ENCODE measurements around the gene MMP24OS. TPM values are rescaled to one million over a fixed set of nuclear protein-coding genes. Genes with fewer than 3 reads are reported as not detected.

Gene MMP24OS
- total RNA-seq, 2 donors from 2014 or later, result 35.4 to 65.8 TPM

- Histone ChIP-seq H3K27ac (peak overlapping the region; percentile 48 to 55), H3K27me3 (replicated peaks; ENCODE audit: insufficient read depth) (no peaks in the 10 kb centered on the region), H3K4me1 (replicated peaks) (peaks cover 13% of the 10 kb centered on the region), H3K4me3 (no peak overlapping the region), H3K9me3 (no peaks in the 10 kb centered on the region), H3K36me3 (peaks cover 0 to 5% of the 10 kb centered on the region in 2 donors)
- no peak for TF ChIP-seq POLR2A (IDR thresholded peaks at IDR 0.05)
- TF ChIP-seq CTCF (IDR thresholded peaks at IDR 0.05), result peak; percentile 17 to 52 (median 40)
- no peak for TF ChIP-seq POLR2AphosphoS5 (IDR thresholded peaks at IDR 0.05)
- DNase-seq (ENCODE audit: low spot score), result no peak
- intact Hi-C loops (cut with DNase I), result no loop called here
- 44% methylated on average over 4 of the region's 4 CpGs for WGBS
These were observed 29.1 kb upstream of the MMP24OS start for GRCh38 chr20:35306931-35307517.

- Histone ChIP-seq H3K4me3 (no peak overlapping the region), H3K4me1 (replicated peaks) (peaks cover 13% of the 10 kb centered on the region), H3K27ac (peak overlapping the region; percentile 48 to 55), H3K9me3 (no peaks in the 10 kb centered on the region), H3K36me3 (peaks cover 0 to 5% of the 10 kb centered on the region in 2 donors), H3K27me3 (replicated peaks; ENCODE audit: insufficient read depth) (no peaks in the 10 kb centered on the region)
- DNase-seq (ENCODE audit: low spot score), result no peak
- TF ChIP-seq CTCF (IDR thresholded peaks at IDR 0.05) (no peak), POLR2AphosphoS5 (IDR thresholded peaks at IDR 0.05) (peak; percentile 14), POLR2A (IDR thresholded peaks at IDR 0.05) (peak; percentile 21)
- intact Hi-C loops (cut with DNase I), result loop anchor here (2.0 kb wide), 1 partner anchor 133 kb away; the partner anchor contains the start of gene GDF5
- 86% methylated on average over 12 of the region's 12 CpGs for WGBS
These were observed 28.0 kb upstream of the MMP24OS start for GRCh38 chr20:35305682-35306556.

GRCh38 chr20:35304956-35305355 is 27.0 kb upstream of the MMP24OS start:
- H3K4me3 ChIP-seq, result no peak overlapping the region
- H3K4me1 ChIP-seq (replicated peaks), result peaks cover 13% of the 10 kb centered on the region
- H3K36me3 ChIP-seq, result peaks cover 0 to 5% of the 10 kb centered on the region in 2 donors
- intact Hi-C loops (cut with DNase I), result loop anchor here (2.0 kb wide), 1 partner anchor 134 kb away; the partner anchor contains the start of gene GDF5
- TF ChIP-seq POLR2AphosphoS5 (IDR thresholded peaks at IDR 0.05), result no peak
- no peak for TF ChIP-seq POLR2A (IDR thresholded peaks at IDR 0.05)
- no peak for TF ChIP-seq CTCF (IDR thresholded peaks at IDR 0.05)
- no peak overlapping the region for H3K27ac ChIP-seq
- 87% methylated on average over 6 of the region's 6 CpGs for WGBS
- DNase-seq (ENCODE audit: low spot score), result no peak
- no peaks in the 10 kb centered on the region for H3K9me3 ChIP-seq
- no peaks in the 10 kb centered on the region for H3K27me3 ChIP-seq (replicated peaks; ENCODE audit: insufficient read depth)

- intact Hi-C loops (cut with DNase I), result loop anchor here (2.0 kb wide), 1 partner anchor 135 kb away; the partner anchor contains the start of gene GDF5
- Histone ChIP-seq H3K4me1 (replicated peaks) (peaks cover 13% of the 10 kb centered on the region), H3K36me3 (peaks cover 0 to 5% of the 10 kb centered on the region in 2 donors), H3K4me3 (no peak overlapping the region), H3K9me3 (no peaks in the 10 kb centered on the region), H3K27ac (peak overlapping the region in 1 of 2 donors; percentile 5), H3K27me3 (replicated peaks; ENCODE audit: insufficient read depth) (no peaks in the 10 kb centered on the region)
- TF ChIP-seq CTCF (IDR thresholded peaks at IDR 0.05) (peak; percentile 86 to 93 (median 88)), POLR2A (IDR thresholded peaks at IDR 0.05) (no peak), POLR2AphosphoS5 (IDR thresholded peaks at IDR 0.05) (peak; percentile 65)
- 19% methylated on average over 18 of the region's 18 CpGs for WGBS
- peak; percentile 86 for DNase-seq (ENCODE audit: low spot score)
These were observed 26.0 kb upstream of the MMP24OS start for GRCh38 chr20:35303735-35304491.
